Activated CD8-positive, alpha-beta memory T cell treated with anti-CD3 and anti-CD28 coated beads for 4 hours (primary cell): ENCODE measurements around the gene ABCB6.

Experiments
- DNase-seq, 2 donors: peaks; one replicate each; pipeline ENCODE4 v3.0.0-alpha.2; 2020; ENCODE audit warnings: low read depth in 2 of 2

ABCB6 gene

GRCh38 chr2:219168932-219169331 lies 49.8 kb downstream of the ABCB6 start:
- no peak for DNase-seq

GRCh38 chr2:219168526-219168925 lies 50.2 kb downstream of the ABCB6 start:
- no peak for DNase-seq

- no peak for DNase-seq
Measured at GRCh38 chr2:219167997-219168396, 50.8 kb downstream of the ABCB6 start.

- no peak for DNase-seq
Measured at GRCh38 chr2:219165058-219165911, 53.5 kb downstream of the ABCB6 start.

DNA sequence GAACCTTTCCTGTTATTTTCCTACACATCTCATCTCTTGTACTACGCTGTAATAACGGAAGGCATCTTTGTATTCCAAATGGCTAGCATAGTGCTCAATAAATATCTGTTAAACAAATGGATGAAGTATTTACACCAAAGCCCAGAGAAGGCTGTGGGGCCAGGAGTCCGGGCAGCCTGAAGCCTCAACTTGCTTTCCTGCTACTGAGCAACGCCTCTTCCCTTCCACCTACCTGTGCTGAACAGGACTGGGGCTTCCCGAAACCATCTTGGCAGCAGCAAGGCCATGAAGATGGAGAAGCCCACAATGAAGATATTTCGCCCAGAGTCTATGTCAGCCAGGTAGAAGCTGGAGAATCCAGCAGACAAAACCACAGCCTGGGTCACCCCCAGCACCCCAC lies 55.6 kb downstream of the ABCB6 start:
- no peak for DNase-seq

GRCh38 chr2:219161097-219161496 lies 57.7 kb downstream of the ABCB6 start:
- DNase-seq = no peak

DNA sequence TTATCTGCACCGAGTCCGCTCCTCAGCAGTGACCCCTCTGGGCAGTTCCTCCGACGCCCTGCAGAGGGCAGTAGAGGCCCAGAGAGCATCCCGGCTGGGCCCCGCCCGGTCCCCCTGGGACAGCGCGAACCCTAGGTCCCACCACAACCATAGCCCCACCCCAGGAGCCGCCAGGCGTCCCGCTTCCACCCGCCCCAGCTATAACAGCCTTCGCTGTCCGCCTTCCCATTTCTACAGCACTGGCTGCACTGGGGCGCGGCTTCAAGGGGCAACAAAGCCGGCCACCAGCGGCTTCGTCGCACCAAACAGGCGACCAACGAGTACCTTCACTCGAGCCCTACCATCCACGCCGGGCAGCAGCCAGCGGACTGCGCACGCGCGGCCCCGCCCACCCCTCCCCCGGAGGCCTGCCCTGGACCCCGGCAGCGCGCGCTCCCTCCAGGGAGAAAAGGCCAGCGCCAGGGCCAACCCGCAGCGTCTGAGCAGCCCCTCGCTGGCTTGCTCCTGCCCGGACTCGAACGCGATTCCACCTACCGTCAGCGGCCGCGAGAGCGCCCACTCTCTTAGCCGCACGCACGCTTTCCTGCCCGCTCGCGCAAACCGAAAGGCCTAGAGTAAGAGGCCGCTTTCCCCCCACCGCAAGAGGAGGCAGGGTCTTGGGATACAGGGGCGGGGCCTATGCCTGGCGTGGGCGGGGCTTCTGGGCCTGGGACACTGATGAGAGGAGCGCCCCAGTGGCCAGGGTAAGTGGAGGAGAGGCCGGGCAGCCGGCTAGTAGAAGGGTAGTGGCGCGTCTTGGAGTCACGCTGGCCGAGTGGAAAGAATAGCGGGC lies 58.4 kb downstream of the ABCB6 start, which contains the start of gene NHEJ1:
Gene NHEJ1 (minus strand): TSS at position 630 of the 832 bp plus-strand sequence. CDS start 2,453 bp downstream, outside the sequence.
- peak; percentile 85 to 87 for DNase-seq
